ENCODE measurements around the gene SUGP1. TPM values are rescaled to one million over a fixed set of nuclear protein-coding genes. Genes with fewer than 3 reads are reported as not detected.

The SUGP1 gene
- total RNA-seq (2012; rRNA removed) (35.8 and 38.3 TPM in 2 replicates), polyA plus RNA-seq (2012; rRNA removed) (33.2 and 38.6 TPM in 2 replicates), Bru-seq, nascent RNA (percentile 66 among the genes with signal in this experiment), BruChase-seq, experiment 1, labeled RNA remaining after a 6-hour chase (percentile 77 among the genes with signal in this experiment), BruChase-seq, experiment 2, labeled RNA remaining after a 2-hour chase (percentile 65 among the genes with signal in this experiment)
- 38.4 and 43.2 TPM in 2 replicates for polyA plus RNA-seq (2012; cell fraction: cytosol; rRNA removed)
- polyA plus RNA-seq (2012; cell fraction: nucleus; rRNA removed; ENCODE audit: low replicate concordance): 120 and 147 TPM in 2 replicates
- long read RNA-seq, transcript SUGP1-201 (14 exons, 2,423 nt): major isoform, 19 of 37 reads
- long read RNA-seq, partial matches to known transcripts: 10 of 37 reads
- long read RNA-seq, other reads (novel, unspliced or antisense): 6 of 37 reads

GRCh38 chr19:19320361-19321140 lies at the start of gene SUGP1, which contains the start of gene MAU2:
Gene SUGP1, minus strand, starts transcription at chr19:19320509. Its CDS starts 13 bp downstream, at chr19:19320496.
Gene MAU2, plus strand, starts transcription at chr19:19320829. Its CDS starts 31 bp downstream, at chr19:19320860.
- peak within 1 kb of the TSS; percentile 94; the same call in 1 of the 3 replicates for H2BK15ac ChIP-seq (ENCODE audit: low read depth, low read length)
- H3K79me1 ChIP-seq (ENCODE audit: low read depth in 1 of 2, low read length in 2 of 2): peaks cover 27 to 73% of the 10 kb centered on the region in 2 experiments
- H2AFZ ChIP-seq (replicated peaks; ENCODE audit: low read length, poor library complexity): peak within 1 kb of the TSS; percentile 94
- peak within 1 kb of the TSS; percentile 91 for H2AK5ac ChIP-seq (ENCODE audit: low read depth, low read length)
- peaks cover 5% of the 10 kb centered on the region for H3K4me1 ChIP-seq (ENCODE audit: control insufficient read depth, insufficient read depth, low read length)
- H3K36me3 ChIP-seq (ENCODE audit: control insufficient read depth, insufficient read depth, low read length): peaks cover 24% of the 10 kb centered on the region
- H2BK20ac ChIP-seq (ENCODE audit: low read depth, low read length): peak within 1 kb of the TSS; percentile 23; the same call in 1 of the 2 replicates
- peak within 1 kb of the TSS; percentile 77 for H2BK120ac ChIP-seq (ENCODE audit: low read depth, low read length)
- peak within 1 kb of the TSS; percentile 88 for H3K4ac ChIP-seq (ENCODE audit: low read depth, low read length)
- dilution Hi-C loops (cut with HindIII; ENCODE audit: low sequenced_read_pairs, unreplicated experiment): no loop called here
- in situ Hi-C loops (cut with MboI; ENCODE audit: low sequenced_read_pairs): no loop called here
- no peaks in the 10 kb centered on the region for H3K27me3 ChIP-seq (ENCODE audit: control insufficient read depth, insufficient read depth, low read length)
- H3K18ac ChIP-seq (ENCODE audit: low read depth, low read length): peak within 1 kb of the TSS; percentile 94
- peaks cover 11% of the 10 kb centered on the region; the same call in 1 of the 2 replicates for H4K20me1 ChIP-seq (ENCODE audit: insufficient read depth, low read length)
- no peaks in the 10 kb centered on the region for H3K9me3 ChIP-seq (ENCODE audit: control insufficient read depth, insufficient read depth, low read length)
- peak within 1 kb of the TSS; percentile 99 for H2AK9ac ChIP-seq (replicated peaks; ENCODE audit: low read depth, low read length, poor library complexity)
- peak within 1 kb of the TSS; percentile 94 for H4K91ac ChIP-seq (ENCODE audit: insufficient read depth, low read depth, low read length)
- ATAC-seq (ENCODE audit: low read depth): peak; percentile 95
- CTCF ChIA-PET: no interaction called here
- H3K14ac ChIP-seq (replicated peaks; ENCODE audit: low read depth, low read length): peak within 1 kb of the TSS; percentile 94
- peak within 1 kb of the TSS; percentile 78 for H3K4me3 ChIP-seq (ENCODE audit: insufficient read depth, low read depth, low read length)
- WGBS, 2 experiments (ENCODE audit: extremely low coverage in 2 of 2, insufficient read length in 1 of 2): 0% methylated on average over 31 of the region's 67 CpGs; no CpG with 5 or more reads in 1 of the 2 experiments
- H2BK5ac ChIP-seq (ENCODE audit: low read depth, low read length, poor library complexity, severe bottlenecking): peak within 1 kb of the TSS; percentile 98
- intact Hi-C loops (cut with micrococcal nuclease): loop anchor here (2.0 to 10.0 kb wide), 2 partner anchors 128 to 176 kb away; partner anchors contain the start of genes BORCS8 and RFXANK
- peak within 1 kb of the TSS; percentile 85 to 100 for H4K8ac ChIP-seq (ENCODE audit: low read depth in 2 of 2, low read length in 2 of 2)
- peak within 1 kb of the TSS; percentile 94 for H3K9ac ChIP-seq (ENCODE audit: low read depth, low read length)
- peak; percentile 90 for DNase-seq
- H3K9me1 ChIP-seq (ENCODE audit: insufficient read depth, low read length): peaks cover 5% of the 10 kb centered on the region; the same call in 1 of the 2 replicates
- peak within 1 kb of the TSS; percentile 96 for H3K27ac ChIP-seq (ENCODE audit: insufficient read depth, low read length)
- peak within 1 kb of the TSS; percentile 99 for H3K4me2 ChIP-seq (ENCODE audit: low read depth, low read length)
- BruUV-seq (replicated peaks): no TSS peak
- peak within 1 kb of the TSS; percentile 93 for H4K5ac ChIP-seq (ENCODE audit: low read depth, low read length)
- H3K56ac ChIP-seq (ENCODE audit: extremely low read depth, insufficient read depth, low read length): peak within 1 kb of the TSS; percentile 93
- peak within 1 kb of the TSS; percentile 84 for H3K23ac ChIP-seq (ENCODE audit: low read depth, low read length)
- POLR2A ChIA-PET (ENCODE audit: unreplicated experiment): no interaction called here
- peak; percentile 36 for TF ChIP-seq CTCF (conservative IDR thresholded peaks at IDR 0.05; ENCODE audit: low read depth, low read length)
- peak; percentile 73 for TF ChIP-seq POLR2A (IDR thresholded peaks at IDR 0.05; ENCODE audit: low read depth, low read length)
- TF ChIP-seq RFX5 (IDR thresholded peaks at IDR 0.05; ENCODE audit: low read depth, low read length): no peak
- peak; percentile 8; the same call in 1 of the 2 replicates for TF ChIP-seq MAZ (IDR thresholded peaks at IDR 0.05; ENCODE audit: borderline replicate concordance, low read depth, low read length)
- TF ChIP-seq RAD21 (IDR thresholded peaks at IDR 0.05; ENCODE audit: low read length): no peak
- no peak for TF ChIP-seq MAFK (IDR thresholded peaks at IDR 0.05; ENCODE audit: low read depth, low read length)
- TF ChIP-seq NFE2L2 (IDR thresholded peaks at IDR 0.05; ENCODE audit: low read depth, low read length): no peak
- no peak for TF ChIP-seq CEBPB (IDR thresholded peaks at IDR 0.05; ENCODE audit: low read depth, low read length)
- no peak for TF ChIP-seq RCOR1 (IDR thresholded peaks at IDR 0.05; ENCODE audit: insufficient replicate concordance, low read length)
- TF ChIP-seq BHLHE40 (IDR thresholded peaks at IDR 0.05; ENCODE audit: low read depth, low read length): no peak
- TF ChIP-seq ELK1 (IDR thresholded peaks at IDR 0.05; ENCODE audit: borderline replicate concordance, low read depth, low read length): no peak
- no peak for TF ChIP-seq FOS (IDR thresholded peaks at IDR 0.05; ENCODE audit: low read depth, low read length)
- peak; percentile 62; the same call in 1 of the 2 replicates for TF ChIP-seq MXI1 (IDR thresholded peaks at IDR 0.05; ENCODE audit: borderline replicate concordance, low read depth, low read length)

All from IMR-90 (cell line).